ENCODE data around the gene FBXW12.

GRCh38 chr3:48435223-48435595 lies 63.2 kb downstream of the FBXW12 start:
- TF ChIP-seq CTCF (IDR thresholded peaks at IDR 0.05; ENCODE audit: low read depth, low read length, missing input control), result no peak
- no peak for TF ChIP-seq HNF4A (conservative IDR thresholded peaks at IDR 0.05)
- no peak for TF ChIP-seq GABPA (IDR thresholded peaks at IDR 0.05 in 1 of 2, conservative IDR thresholded peaks at IDR 0.05 in 1 of 2)
- no peak for TF ChIP-seq RAD21 (IDR thresholded peaks at IDR 0.05)
- no peak for TF ChIP-seq MAX (IDR thresholded peaks at IDR 0.05)
- TF ChIP-seq RXRA (IDR thresholded peaks at IDR 0.05), result no peak
- no peak for TF ChIP-seq YY1 (IDR thresholded peaks at IDR 0.05)
- no peak for TF ChIP-seq JUND (IDR thresholded peaks at IDR 0.05)
- TF ChIP-seq REST (IDR thresholded peaks at IDR 0.05), result no peak
- no peak for TF ChIP-seq TAF1 (conservative IDR thresholded peaks at IDR 0.05)
- no peak for TF ChIP-seq SP1 (IDR thresholded peaks at IDR 0.05)
- TF ChIP-seq FOXA2 (IDR thresholded peaks at IDR 0.05), result no peak
- no peak for TF ChIP-seq NR2F2 (IDR thresholded peaks at IDR 0.05)
